ENCODE measurements around the gene GPHN. TPM values are rescaled to one million over a fixed set of nuclear protein-coding genes. Genes with fewer than 3 reads are reported as not detected.

Gene GPHN
- total RNA-seq, 1 experiment from 2014 or later, result 11.3 TPM

GRCh38 chr14:66485910-66486421 is 22.0 kb upstream of the GPHN start, which contains the start of gene CCDC196:
TSS of gene CCDC196 (plus strand) at chr14:66486371. CDS start at chr14:66486503, 132 bp downstream.
- Histone ChIP-seq H3K4me1 (no peaks in the 10 kb centered on the region), H3K4me3 (ENCODE audit: low read depth, low read length) (no peak within 1 kb of the TSS), H3K9me3 (no peaks in the 10 kb centered on the region; the same call in 1 of the 2 replicates), H3K27me3 (replicated peaks; ENCODE audit: control insufficient read depth, insufficient read depth, low read length) (no peaks in the 10 kb centered on the region), H3K36me3 (ENCODE audit: control insufficient read depth, insufficient read depth, low read length) (no peaks in the 10 kb centered on the region)
- TF ChIP-seq CTCF (IDR thresholded peaks at IDR 0.05; ENCODE audit: insufficient read depth in 1 of 2, low read depth in 1 of 2, low read length in 1 of 2, severe bottlenecking in 1 of 2, unreplicated experiment in 1 of 2), result no peak
- intact Hi-C loops (cut with micrococcal nuclease; ENCODE audit: unreplicated experiment), result no loop called here
- ChIA-PET CTCF (no interaction called here), POLR2A (no interaction called here)
- H3K9me3 Mint-ChIP-seq (ENCODE audit: unreplicated experiment), result no peaks in the 10 kb centered on the region
- no peaks in the 10 kb centered on the region for H3K36me3 Mint-ChIP-seq (ENCODE audit: insufficient read depth, unreplicated experiment)
- peaks cover 11% of the 10 kb centered on the region for H3K27me3 Mint-ChIP-seq (ENCODE audit: insufficient read depth, unreplicated experiment)
- no peak within 1 kb of the TSS for H3K27ac Mint-ChIP-seq (ENCODE audit: unreplicated experiment)
- H3K4me3 Mint-ChIP-seq (ENCODE audit: unreplicated experiment), result no peak within 1 kb of the TSS
- BruUV-seq (replicated peaks), result no TSS peak
- no peaks in the 10 kb centered on the region for H3K4me1 Mint-ChIP-seq (ENCODE audit: low read depth, unreplicated experiment)
- no peak for DNase-seq

GRCh38 chr14:66487164-66487563 is 20.8 kb upstream of the GPHN start:
- ChIA-PET CTCF (no interaction called here), POLR2A (no interaction called here)
- intact Hi-C loops (cut with micrococcal nuclease; ENCODE audit: unreplicated experiment), result no loop called here
- Mint-ChIP-seq H3K27me3 (ENCODE audit: insufficient read depth, unreplicated experiment) (peaks cover 11% of the 10 kb centered on the region), H3K4me1 (ENCODE audit: low read depth, unreplicated experiment) (no peaks in the 10 kb centered on the region), H3K9me3 (ENCODE audit: unreplicated experiment) (no peaks in the 10 kb centered on the region), H3K36me3 (ENCODE audit: insufficient read depth, unreplicated experiment) (no peaks in the 10 kb centered on the region), H3K27ac (ENCODE audit: unreplicated experiment) (no peak overlapping the region), H3K4me3 (ENCODE audit: unreplicated experiment) (no peak overlapping the region)
- no peak for TF ChIP-seq CTCF (IDR thresholded peaks at IDR 0.05; ENCODE audit: insufficient read depth in 1 of 2, low read depth in 1 of 2, low read length in 1 of 2, severe bottlenecking in 1 of 2, unreplicated experiment in 1 of 2)
- BruUV-seq (replicated peaks), result no TSS peak
- H3K27me3 ChIP-seq (replicated peaks; ENCODE audit: control insufficient read depth, insufficient read depth, low read length), result no peaks in the 10 kb centered on the region; the same call in 1 of the 2 replicates
- H3K9me3 ChIP-seq, result no peaks in the 10 kb centered on the region; the same call in 1 of the 2 replicates
- no peaks in the 10 kb centered on the region for H3K4me1 ChIP-seq
- H3K4me3 ChIP-seq (ENCODE audit: low read depth, low read length), result no peak overlapping the region
- H3K36me3 ChIP-seq (ENCODE audit: control insufficient read depth, insufficient read depth, low read length), result no peaks in the 10 kb centered on the region
- DNase-seq, result no peak

- Histone ChIP-seq H3K36me3 (ENCODE audit: control insufficient read depth, insufficient read depth, low read length) (no peaks in the 10 kb centered on the region), H3K4me3 (ENCODE audit: low read depth, low read length) (no peak overlapping the region), H3K27me3 (replicated peaks; ENCODE audit: control insufficient read depth, insufficient read depth, low read length) (no peaks in the 10 kb centered on the region; the same call in 1 of the 2 replicates), H3K4me1 (no peaks in the 10 kb centered on the region), H3K9me3 (no peaks in the 10 kb centered on the region)
- Mint-ChIP-seq H3K4me1 (ENCODE audit: low read depth, unreplicated experiment) (no peaks in the 10 kb centered on the region), H3K27me3 (ENCODE audit: insufficient read depth, unreplicated experiment) (peaks cover 6% of the 10 kb centered on the region), H3K36me3 (ENCODE audit: insufficient read depth, unreplicated experiment) (no peaks in the 10 kb centered on the region), H3K9me3 (ENCODE audit: unreplicated experiment) (no peaks in the 10 kb centered on the region), H3K4me3 (ENCODE audit: unreplicated experiment) (no peak overlapping the region), H3K27ac (ENCODE audit: unreplicated experiment) (no peak overlapping the region)
- POLR2A ChIA-PET, result no interaction called here
- CTCF ChIA-PET, result interaction anchor here (0.5 kb wide), 1 partner anchor 131 kb away, joined by 3 read pairs; no protein-coding TSS in a partner anchor
- DNase-seq, result no peak
- no peak for TF ChIP-seq CTCF (IDR thresholded peaks at IDR 0.05; ENCODE audit: insufficient read depth in 1 of 2, low read depth in 1 of 2, low read length in 1 of 2, severe bottlenecking in 1 of 2, unreplicated experiment in 1 of 2)
- no TSS peak for BruUV-seq (replicated peaks)
- intact Hi-C loops (cut with micrococcal nuclease; ENCODE audit: unreplicated experiment), result loop anchor here (10.0 kb wide), 2 partner anchors 254 to 644 kb away; no protein-coding TSS in a partner anchor
Observed at GRCh38 chr14:66490143-66491111, 17.5 kb upstream of the GPHN start.
